Activated CD4-positive, alpha-beta T cell treated with anti-CD3 and anti-CD28 coated beads, Interleukin-2, amount 10 ng/mL, durations not matched to agents 24 days and 14 days (primary cell): ENCODE measurements around the gene DUSP19. TPM values are rescaled to one million over a fixed set of nuclear protein-coding genes. Genes with fewer than 3 reads are reported as not detected.

ENCODE experiments used
- DNase-seq: peaks from one replicate; pipeline ENCODE4 v3.0.0; 2022
- H3K27ac Mint-ChIP-seq: one replicate; pipeline ENCODE4 v1.8.0; 2022; ENCODE audit warnings: mild to moderate bottlenecking, mixed read lengths
- H3K27me3 Mint-ChIP-seq: one replicate; pipeline ENCODE4 v1.8.0; 2022; ENCODE audit warnings: mixed read lengths
- H3K36me3 Mint-ChIP-seq: one replicate; pipeline ENCODE4 v1.8.0; 2022; ENCODE audit warnings: low read depth, mild to moderate bottlenecking, mixed read lengths
- H3K4me1 Mint-ChIP-seq: one replicate; pipeline ENCODE4 v1.8.0; 2021; ENCODE audit warnings: mixed read lengths
- H3K4me3 Mint-ChIP-seq: one replicate; pipeline ENCODE4 v1.8.0; 2022; ENCODE audit warnings: mild to moderate bottlenecking, moderate library complexity, mixed read lengths
- H3K9me3 Mint-ChIP-seq: one replicate; pipeline ENCODE4 v1.8.0; 2021; ENCODE audit warnings: mixed read lengths
- intact Hi-C: fragments of 100-400 bp; cut with micrococcal nuclease; formaldehyde crosslinking; loops from one replicate; pipeline ENCODE4 v1.15.1; 2023
- total RNA-seq: library from RNA; stranded (reverse); gene quantifications from 2 replicates; pipeline ENCODE4 v1.2.3, GENCODE V29; 2022

DUSP19 gene
- total RNA-seq, 1 donor from 2014 or later, result 1.0 TPM

DNA sequence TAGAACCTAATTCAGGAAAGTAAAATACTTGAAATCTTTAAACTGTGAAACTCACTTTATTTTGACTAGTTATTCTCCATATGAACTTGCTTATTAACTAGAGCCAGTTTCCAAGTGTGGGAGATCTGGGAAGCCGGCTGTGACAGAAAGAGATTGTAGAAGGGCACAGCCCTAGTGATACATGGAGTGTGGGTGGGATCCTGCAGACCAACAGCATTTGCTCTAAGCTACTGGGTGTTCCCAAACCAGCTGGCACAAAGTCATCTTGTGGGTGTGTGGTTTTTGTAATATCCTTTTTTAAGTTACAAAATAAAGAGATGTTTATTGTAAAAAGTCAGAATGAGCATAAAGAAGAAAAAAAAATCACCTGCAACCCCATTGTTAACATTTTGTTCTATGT lies 3.4 kb downstream of the DUSP19 start:
- Mint-ChIP-seq H3K4me1 (peaks cover 13% of the 10 kb centered on the region), H3K4me3 (no peak overlapping the region), H3K36me3 (no peaks in the 10 kb centered on the region), H3K27me3 (peaks cover 4% of the 10 kb centered on the region), H3K27ac (no peak overlapping the region), H3K9me3 (no peaks in the 10 kb centered on the region)
- no peak for DNase-seq
- intact Hi-C loops, result no loop called here

DNA sequence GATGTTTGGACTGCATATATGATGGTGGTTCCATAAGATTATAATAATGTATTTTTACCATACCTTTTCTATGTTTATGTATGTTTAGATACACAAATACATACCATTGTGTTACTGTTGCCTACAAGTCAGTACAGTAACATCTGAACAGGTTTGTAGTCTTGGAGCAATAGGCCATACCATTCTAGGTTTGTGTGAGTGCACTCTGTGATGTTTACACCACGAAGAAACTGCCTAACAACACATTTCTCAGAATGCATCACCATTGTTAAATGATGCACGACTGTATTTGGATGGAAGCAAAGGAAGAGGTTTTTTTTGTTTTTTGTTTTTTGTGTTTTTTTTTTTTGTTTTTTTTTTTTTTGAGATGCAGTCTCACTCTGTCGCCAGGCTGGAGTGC lies 9.5 kb downstream of the DUSP19 start:
- no peaks in the 10 kb centered on the region for H3K4me1 Mint-ChIP-seq
- no peak overlapping the region for H3K27ac Mint-ChIP-seq
- no peak for DNase-seq
- H3K4me3 Mint-ChIP-seq, result no peak overlapping the region
- H3K36me3 Mint-ChIP-seq, result no peaks in the 10 kb centered on the region
- H3K27me3 Mint-ChIP-seq, result no peaks in the 10 kb centered on the region
- intact Hi-C loops, result no loop called here
- no peaks in the 10 kb centered on the region for H3K9me3 Mint-ChIP-seq

DNA sequence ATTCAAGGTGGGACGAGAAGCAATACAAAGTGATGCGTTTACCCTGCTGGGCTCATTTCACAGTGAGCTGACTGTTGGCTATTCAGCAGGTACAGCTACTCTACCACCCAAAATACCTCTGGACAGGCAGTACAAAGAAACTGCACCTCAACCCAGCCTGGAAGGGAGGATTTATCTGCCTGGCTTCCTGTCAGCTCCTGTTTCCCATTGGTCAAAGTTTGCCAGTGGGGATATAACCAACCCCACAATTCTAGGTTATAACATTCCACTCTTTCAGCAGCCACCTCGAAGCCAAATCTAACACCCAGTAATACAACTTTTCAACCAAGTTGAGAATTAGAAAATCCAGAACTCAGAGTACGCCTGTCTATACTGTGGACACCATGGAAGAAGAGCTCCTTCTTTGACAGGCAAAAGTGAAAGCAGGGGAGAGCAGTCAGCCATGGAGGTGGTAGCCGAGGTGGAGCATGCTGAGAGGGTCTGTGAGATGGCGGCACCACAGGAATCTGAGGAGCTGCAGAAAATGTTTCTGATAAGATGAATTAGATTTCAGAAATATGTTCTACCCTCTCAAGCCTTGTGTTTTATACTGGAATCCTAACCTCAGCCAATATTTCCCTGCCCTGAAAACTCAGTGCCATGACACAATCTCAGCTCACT lies 10.8 kb downstream of the DUSP19 start:
- Mint-ChIP-seq H3K36me3 (no peaks in the 10 kb centered on the region), H3K9me3 (no peaks in the 10 kb centered on the region), H3K4me3 (no peak overlapping the region), H3K27me3 (no peaks in the 10 kb centered on the region), H3K4me1 (no peaks in the 10 kb centered on the region), H3K27ac (no peak overlapping the region)
- intact Hi-C loops, result no loop called here
- no peak for DNase-seq

DNA sequence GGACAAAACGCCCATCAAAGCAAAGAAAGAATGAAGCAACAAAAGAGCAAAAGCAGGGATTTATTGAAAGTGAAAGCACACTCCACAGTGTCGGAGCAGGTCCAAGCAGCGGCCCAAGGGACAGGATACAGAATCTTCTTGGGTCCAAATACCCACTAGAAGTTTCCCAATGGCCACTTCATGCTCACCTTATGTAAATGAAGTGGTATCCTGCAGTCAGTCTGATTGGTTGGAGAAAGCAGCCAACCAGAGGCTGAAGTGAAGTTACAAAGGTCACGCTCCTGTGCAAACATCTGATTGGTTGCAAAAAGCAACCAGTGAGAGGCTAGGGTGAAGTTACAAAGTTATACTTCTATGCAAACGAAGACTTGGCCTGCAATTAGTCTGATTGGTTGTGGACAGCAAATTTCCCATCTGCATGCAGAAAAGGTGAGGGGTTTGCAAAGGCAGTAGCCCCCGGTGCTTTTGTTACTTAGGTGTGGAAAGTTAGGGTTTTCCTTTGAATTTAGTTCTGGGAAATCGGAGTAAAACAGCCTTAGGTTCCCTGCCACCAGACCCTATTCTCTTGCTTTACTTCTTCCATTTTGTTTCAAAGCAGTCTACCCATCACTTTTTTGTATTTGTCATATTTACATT lies 12.9 kb downstream of the DUSP19 start:
- intact Hi-C loops, result no loop called here
- DNase-seq, result no peak
- Mint-ChIP-seq H3K4me3 (no peak overlapping the region), H3K27me3 (peaks cover under 1% of the 10 kb centered on the region), H3K36me3 (no peaks in the 10 kb centered on the region), H3K9me3 (no peaks in the 10 kb centered on the region), H3K4me1 (no peaks in the 10 kb centered on the region), H3K27ac (no peak overlapping the region)

DNA sequence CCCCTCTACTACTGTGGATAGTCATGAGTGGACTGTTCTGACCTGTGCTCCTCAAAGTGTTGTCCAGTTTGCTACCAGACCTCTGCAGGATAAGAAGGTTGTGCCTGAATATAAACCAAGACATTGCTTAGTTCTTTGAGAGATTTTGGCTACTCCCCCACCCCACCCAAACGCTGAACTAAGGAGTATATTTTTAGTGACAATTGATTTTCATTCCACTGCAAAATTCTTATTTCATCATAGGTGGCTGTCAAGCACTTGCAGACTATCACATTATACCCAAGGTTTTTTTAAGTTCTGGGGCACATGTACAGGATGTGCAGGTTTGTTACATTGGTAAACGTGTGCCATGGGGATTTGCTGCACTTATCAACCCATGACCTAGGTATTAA lies 13.4 kb downstream of the DUSP19 start:
- no peaks in the 10 kb centered on the region for H3K4me1 Mint-ChIP-seq
- H3K4me3 Mint-ChIP-seq, result no peak overlapping the region
- H3K36me3 Mint-ChIP-seq, result no peaks in the 10 kb centered on the region
- no peak for DNase-seq
- H3K27me3 Mint-ChIP-seq, result peaks cover 2% of the 10 kb centered on the region
- intact Hi-C loops, result no loop called here
- H3K27ac Mint-ChIP-seq, result no peak overlapping the region
- no peaks in the 10 kb centered on the region for H3K9me3 Mint-ChIP-seq

DNA sequence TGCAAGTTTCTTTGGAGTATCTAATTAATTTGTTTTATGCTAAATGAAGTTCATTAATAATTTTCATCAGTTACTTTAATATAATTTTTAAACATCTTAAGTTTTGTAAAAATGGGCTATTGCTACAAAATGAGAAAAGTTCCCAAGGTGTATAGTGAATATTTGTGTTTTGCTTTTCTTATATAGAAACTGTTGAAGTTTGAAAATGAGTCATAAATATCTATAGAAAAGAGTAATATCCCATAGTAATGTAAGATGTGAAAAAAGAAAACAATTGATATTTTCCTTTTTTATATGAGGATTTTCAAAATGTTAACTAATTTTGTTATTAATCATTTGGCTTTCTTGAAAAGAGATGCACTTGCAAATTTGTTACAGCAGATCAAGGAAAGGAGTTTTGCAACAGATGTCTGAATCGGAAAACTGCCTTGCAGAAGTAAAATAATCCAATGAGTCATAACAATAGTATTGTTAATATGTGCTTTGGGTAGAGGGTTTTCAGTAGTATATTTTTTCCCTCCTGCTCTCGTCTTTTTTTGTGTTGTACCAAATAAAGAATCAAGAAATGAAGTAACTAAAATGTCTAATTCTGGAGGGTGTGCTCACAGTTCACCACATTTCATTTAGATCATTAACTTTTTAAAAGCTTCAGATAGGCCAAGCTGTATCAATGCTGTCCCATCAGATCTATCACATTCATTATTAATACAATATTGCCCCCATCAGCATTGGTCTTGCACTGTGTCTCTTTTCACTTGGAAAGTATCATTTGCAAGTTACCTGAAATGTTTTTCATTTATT lies 15.5 kb downstream of the DUSP19 start:
- DNase-seq, result no peak
- Mint-ChIP-seq H3K27me3 (peaks cover 2% of the 10 kb centered on the region), H3K4me3 (no peak overlapping the region), H3K36me3 (no peaks in the 10 kb centered on the region), H3K9me3 (no peaks in the 10 kb centered on the region), H3K4me1 (no peaks in the 10 kb centered on the region), H3K27ac (no peak overlapping the region)
- intact Hi-C loops, result no loop called here

DNA sequence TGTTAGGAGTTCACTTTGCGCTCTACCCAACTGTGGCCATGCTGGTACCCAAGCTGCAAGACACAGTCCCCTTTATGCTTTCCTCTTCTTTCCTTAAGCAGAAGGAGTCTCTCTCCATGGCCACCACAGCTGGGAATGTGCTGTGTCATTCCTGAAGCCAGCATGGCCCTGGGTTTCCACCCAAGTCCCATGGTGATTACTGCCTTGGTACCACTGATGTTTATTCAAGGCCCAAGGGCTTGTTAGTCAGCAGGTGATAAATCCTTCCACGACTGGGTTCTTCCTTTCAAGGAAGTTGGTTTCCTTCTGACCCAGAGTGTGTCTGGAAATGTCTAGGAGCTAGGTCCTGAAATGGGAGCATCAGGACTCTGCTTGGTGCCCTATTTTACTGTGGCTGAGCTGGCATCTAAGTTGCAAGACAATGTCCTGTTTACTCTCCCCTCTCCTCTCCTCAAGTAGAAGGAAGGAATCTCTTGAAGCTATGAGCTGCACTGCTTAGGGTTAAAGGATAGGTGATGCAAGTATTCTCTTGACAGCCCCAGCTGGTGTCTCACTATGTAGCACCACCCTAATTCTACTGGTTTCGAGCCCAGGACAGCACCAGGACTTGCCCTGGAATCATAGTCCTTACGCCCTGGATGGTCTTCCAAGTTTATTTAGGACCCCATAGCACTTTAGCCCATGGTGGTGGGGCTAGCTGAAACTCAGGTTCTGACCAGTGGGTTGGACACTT lies 27.0 kb downstream of the DUSP19 start:
- Mint-ChIP-seq H3K27me3 (peaks cover 8% of the 10 kb centered on the region), H3K4me3 (no peak overlapping the region), H3K9me3 (no peaks in the 10 kb centered on the region), H3K4me1 (no peaks in the 10 kb centered on the region), H3K36me3 (no peaks in the 10 kb centered on the region), H3K27ac (no peak overlapping the region)
- DNase-seq, result no peak
- intact Hi-C loops, result no loop called here

DNA sequence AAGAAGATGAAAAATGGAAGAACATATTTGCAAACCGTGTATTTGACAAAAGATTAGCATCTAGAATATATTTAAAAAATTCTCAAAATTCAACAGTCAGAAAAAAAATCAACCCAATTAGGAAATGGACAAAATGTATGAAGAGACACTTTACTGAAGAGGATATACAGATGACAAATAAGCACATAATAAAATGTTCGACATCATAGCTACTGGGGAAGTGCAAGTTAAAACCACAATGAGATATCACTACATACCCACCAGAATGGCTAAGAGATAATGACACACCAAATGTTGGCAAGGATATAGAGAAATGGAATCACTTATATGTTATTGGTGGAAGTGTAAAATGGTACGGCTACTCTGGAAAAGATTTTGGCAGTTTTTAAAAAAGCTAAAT lies 34.0 kb downstream of the DUSP19 start:
- intact Hi-C loops, result no loop called here
- Mint-ChIP-seq H3K27me3 (peaks cover 21% of the 10 kb centered on the region), H3K27ac (no peak overlapping the region), H3K9me3 (no peaks in the 10 kb centered on the region), H3K36me3 (no peaks in the 10 kb centered on the region), H3K4me3 (no peak overlapping the region), H3K4me1 (no peaks in the 10 kb centered on the region)
- DNase-seq, result no peak

DNA sequence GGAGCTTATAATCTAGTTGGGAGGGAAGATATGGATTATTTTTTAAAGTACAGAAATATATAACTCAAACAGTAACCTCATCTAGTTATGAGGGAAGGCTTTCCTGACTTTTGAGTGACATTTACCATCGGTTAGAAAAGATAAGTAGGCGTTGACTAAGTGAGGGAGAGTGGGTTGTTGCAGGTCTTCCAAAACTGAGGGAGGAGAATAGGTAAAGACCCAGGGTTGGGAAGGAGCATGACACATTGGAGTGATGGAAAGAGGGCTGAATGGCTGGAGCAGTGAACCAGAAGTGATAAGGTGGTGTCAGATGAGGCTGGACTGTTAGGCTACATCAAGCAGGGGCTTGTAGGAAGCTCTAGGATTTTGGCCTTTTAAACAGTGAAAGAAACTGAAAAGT lies 35.1 kb downstream of the DUSP19 start:
- Mint-ChIP-seq H3K36me3 (no peaks in the 10 kb centered on the region), H3K4me1 (no peaks in the 10 kb centered on the region), H3K4me3 (no peak overlapping the region), H3K27ac (no peak overlapping the region), H3K27me3 (peaks cover 21% of the 10 kb centered on the region), H3K9me3 (no peaks in the 10 kb centered on the region)
- intact Hi-C loops, result no loop called here
- no peak for DNase-seq

DNA sequence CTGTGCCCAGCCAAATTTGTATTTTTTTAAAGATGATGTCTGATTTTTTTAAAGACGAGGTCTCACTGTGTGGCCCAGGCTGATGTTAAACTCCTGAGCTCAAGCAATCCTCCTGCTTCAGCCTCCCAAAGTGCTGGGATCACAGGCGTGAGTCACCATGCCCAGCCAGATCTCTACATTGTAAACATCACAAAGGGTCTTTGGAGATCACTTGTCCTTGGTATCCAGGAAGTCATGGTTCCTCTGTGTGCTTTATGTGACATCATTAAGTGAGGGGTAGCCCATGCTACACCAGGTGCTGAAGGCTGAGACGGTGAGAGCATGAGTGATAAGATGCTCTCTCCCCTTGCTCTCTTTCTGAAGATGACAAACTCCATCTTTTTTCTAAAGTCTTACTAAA lies 38.7 kb downstream of the DUSP19 start:
- no peak overlapping the region for H3K27ac Mint-ChIP-seq
- H3K36me3 Mint-ChIP-seq, result no peaks in the 10 kb centered on the region
- H3K9me3 Mint-ChIP-seq, result no peaks in the 10 kb centered on the region
- H3K4me3 Mint-ChIP-seq, result no peak overlapping the region
- peaks cover 34% of the 10 kb centered on the region for H3K27me3 Mint-ChIP-seq
- intact Hi-C loops, result no loop called here
- no peak for DNase-seq
- no peaks in the 10 kb centered on the region for H3K4me1 Mint-ChIP-seq

DNA sequence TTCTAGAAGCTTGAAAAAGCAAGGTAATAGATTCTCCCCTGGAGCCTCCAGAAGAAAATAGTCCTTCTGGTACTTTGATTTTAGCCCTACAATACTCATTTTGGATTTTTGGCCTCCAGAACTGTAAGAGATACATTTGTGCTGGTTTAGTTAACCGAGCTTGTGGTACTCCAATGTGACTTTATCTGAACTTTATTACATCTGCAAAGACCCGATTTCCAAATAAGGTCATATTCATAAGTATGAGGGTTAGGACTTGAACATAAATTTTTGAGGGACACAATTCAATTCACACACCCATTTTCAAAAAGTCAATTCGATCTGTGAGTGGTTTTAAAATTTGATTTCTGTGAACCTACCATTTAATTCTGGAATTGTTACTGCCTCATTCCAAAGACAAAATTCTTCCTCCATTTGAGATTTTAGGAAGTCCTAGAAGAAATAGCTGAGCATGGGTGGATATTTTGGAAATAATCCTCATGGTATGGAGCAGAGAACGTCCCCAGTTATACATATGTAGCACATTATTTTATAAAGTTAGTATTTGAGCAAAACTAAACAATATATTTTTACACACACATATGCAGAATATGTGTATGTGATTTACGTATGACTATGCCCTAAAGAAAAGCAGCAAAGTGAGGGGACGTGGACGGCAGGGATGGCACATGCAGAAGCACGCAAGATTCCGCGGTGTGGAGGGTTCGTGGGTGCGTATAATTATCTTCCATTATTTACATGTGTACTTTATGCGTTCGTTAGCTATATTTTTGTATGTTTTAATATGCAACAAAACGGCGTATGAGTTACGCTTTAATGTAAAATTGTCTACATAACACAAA lies 44.8 kb downstream of the DUSP19 start:
- Mint-ChIP-seq H3K27me3 (peaks cover 15% of the 10 kb centered on the region), H3K9me3 (no peaks in the 10 kb centered on the region), H3K4me1 (peaks cover 24% of the 10 kb centered on the region), H3K36me3 (peaks cover 5% of the 10 kb centered on the region), H3K27ac (peak overlapping the region; percentile 99), H3K4me3 (peak overlapping the region; percentile 98)
- peak; percentile 61 for DNase-seq
- intact Hi-C loops, result no loop called here

DNA sequence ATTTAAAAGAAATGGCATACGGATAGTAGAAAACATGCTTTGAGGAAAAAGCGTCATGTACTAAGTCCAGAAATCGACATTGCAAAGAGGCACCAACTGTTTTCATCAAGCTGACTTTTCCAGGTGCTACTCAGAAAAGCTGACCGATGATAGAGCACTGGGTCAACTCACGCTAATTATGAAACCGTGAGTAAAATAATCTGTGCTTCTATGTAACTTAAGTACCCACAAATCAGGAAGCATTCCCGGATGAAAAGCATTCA lies 45.3 kb downstream of the DUSP19 start:
- Mint-ChIP-seq H3K27me3 (peaks cover 15% of the 10 kb centered on the region), H3K4me3 (peak overlapping the region; percentile 98)
- intact Hi-C loops, result loop anchor here (1.0 kb wide), 3 partner anchors 46 to 408 kb away; partner anchors contain the start of genes DNAJC10, DUSP19 and NCKAP1

DNA sequence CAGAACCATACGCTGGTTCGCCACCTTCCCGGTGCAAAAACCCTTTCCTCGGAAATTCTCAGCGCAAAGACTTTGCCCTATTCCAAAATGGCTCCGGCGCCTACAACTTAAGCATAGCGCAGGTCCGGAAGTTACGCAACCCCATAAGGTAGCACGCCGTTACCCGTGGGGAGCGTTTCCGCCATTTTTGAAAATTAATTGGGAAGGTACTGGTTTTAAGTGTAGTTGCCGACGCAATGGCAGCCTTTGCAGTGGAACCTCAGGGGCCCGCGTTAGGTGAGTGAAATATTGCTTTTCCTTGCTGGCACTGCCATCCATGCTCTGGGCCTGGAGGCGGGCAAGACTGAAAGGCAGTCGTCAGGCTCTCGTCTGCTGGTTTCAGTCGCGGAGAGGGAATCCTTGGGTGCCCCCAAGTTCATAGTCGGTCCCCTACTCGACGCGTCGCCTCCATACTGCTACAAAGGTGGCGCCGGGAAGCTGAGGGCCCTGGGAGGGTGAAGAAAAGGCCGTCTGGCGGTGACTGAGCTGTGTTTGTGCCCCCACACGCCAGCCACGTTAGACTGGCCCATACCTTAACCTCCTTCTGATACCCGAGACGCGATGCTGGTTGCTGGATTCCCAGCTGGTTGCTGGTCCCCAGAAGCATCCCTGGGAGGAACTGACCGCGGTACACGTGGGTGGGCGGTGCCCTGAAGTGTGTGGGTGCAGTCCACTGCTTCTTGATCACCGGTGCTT lies 45.8 kb downstream of the DUSP19 start, which contains the start of gene NUP35:
Gene NUP35 (plus strand): TSS at position 222 of the 735 bp plus-strand sequence. CDS start 15 bp downstream, at position 237.
- peak; percentile 96 for DNase-seq
- peaks cover 27% of the 10 kb centered on the region for H3K4me1 Mint-ChIP-seq
- intact Hi-C loops, result loop anchor here (1.0 kb wide), 3 partner anchors 46 to 408 kb away; partner anchors contain the start of genes DNAJC10, DUSP19 and NCKAP1
- H3K9me3 Mint-ChIP-seq, result no peaks in the 10 kb centered on the region
- peaks cover 13% of the 10 kb centered on the region for H3K27me3 Mint-ChIP-seq
- peaks cover 9% of the 10 kb centered on the region for H3K36me3 Mint-ChIP-seq
- peak within 1 kb of the TSS; percentile 99 for H3K27ac Mint-ChIP-seq
- peak within 1 kb of the TSS; percentile 98 for H3K4me3 Mint-ChIP-seq

More for the DNA sequence above, 45.3 kb downstream of the DUSP19 start:
- Mint-ChIP-seq H3K36me3 (peaks cover 7% of the 10 kb centered on the region), H3K4me1 (peaks cover 26% of the 10 kb centered on the region), H3K9me3 (no peaks in the 10 kb centered on the region), H3K27ac (peak overlapping the region; percentile 99)
- no peak for DNase-seq
